ENCODE data around the gene SPATS1. TPM values are rescaled to one million over a fixed set of nuclear protein-coding genes. Genes with fewer than 3 reads are reported as not detected.
"Not testable (repeated sequence)": the region's sequence is repeated elsewhere in the genome, so short reads cannot be mapped to it uniquely, and the experiment has no call there.

The SPATS1 gene
- total RNA-seq, 1 experiment from 2014 or later = not detected

DNA sequence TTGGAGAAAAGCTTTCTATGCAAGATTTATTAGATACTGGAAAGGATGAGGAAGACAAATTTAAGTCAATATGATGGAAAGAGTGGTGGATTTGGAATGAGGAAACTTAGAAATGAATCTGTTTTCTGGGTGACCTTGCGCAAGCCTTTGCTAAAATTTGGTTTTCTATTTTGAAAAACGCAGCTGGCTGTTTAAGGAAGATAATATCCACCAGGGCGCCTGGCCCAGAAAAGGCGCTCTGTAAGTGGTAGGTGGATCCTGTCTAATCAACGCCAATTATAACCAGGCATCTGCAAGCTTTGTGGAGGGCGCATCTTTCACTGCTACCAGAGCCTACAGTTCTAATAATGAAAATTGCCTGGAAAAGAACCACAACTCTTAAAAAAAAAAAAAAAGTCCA, 398 bp upstream of the SPATS1 start:
- CTCF ChIA-PET = interaction anchor here (0.7 to 3.2 kb wide), 6 partner anchors 29 to 107 kb away, joined by 3 to 18 read pairs (median 8); partner anchors contain the start of genes AARS2 and TMEM151B
- Mint-ChIP-seq H3K4me1 (peaks cover 12% of the 10 kb centered on the region), H3K9me3 (no peaks in the 10 kb centered on the region), H3K4me3 (peak overlapping the region; percentile 41), H3K27me3 (ENCODE audit: low read depth) (peaks cover 28% of the 10 kb centered on the region), H3K27ac (no peak overlapping the region), H3K36me3 (no peaks in the 10 kb centered on the region)
- POLR2A ChIA-PET = interaction anchor here (0.5 to 1.2 kb wide), 3 partner anchors 72 to 1907 kb away, joined by 3 read pairs; partner anchors contain the start of gene TMEM151B
- TF ChIP-seq, protein P1, sequence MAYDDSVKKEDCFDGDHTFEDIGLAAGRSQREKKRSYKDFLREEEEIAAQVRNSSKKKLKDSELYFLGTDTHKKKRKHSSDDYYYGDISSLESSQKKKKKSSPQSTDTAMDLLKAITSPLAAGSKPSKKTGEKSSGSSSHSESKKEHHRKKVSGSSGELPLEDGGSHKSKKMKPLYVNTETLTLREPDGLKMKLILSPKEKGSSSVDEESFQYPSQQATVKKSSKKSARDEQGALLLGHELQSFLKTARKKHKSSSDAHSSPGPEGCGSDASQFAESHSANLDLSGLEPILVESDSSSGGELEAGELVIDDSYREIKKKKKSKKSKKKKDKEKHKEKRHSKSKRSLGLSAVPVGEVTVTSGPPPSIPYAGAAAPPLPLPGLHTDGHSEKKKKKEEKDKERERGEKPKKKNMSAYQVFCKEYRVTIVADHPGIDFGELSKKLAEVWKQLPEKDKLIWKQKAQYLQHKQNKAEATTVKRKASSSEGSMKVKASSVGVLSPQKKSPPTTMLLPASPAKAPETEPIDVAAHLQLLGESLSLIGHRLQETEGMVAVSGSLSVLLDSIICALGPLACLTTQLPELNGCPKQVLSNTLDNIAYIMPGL (CRISPR knock-in tag; IDR thresholded peaks at IDR 0.05) = no peak
- TF ChIP-seq GRHL2 (CRISPR knock-in tag; IDR thresholded peaks at IDR 0.05; ENCODE audit: insufficient replicate concordance, severe bottlenecking) = no peak
- TF ChIP-seq RELA (CRISPR knock-in tag; IDR thresholded peaks at IDR 0.05; ENCODE audit: borderline replicate concordance) = no peak
- no peak for TF ChIP-seq FOXK1 (CRISPR knock-in tag; IDR thresholded peaks at IDR 0.05)
- DNase-seq (ENCODE audit: low spot score) = no peak
- no peak for ATAC-seq

DNA sequence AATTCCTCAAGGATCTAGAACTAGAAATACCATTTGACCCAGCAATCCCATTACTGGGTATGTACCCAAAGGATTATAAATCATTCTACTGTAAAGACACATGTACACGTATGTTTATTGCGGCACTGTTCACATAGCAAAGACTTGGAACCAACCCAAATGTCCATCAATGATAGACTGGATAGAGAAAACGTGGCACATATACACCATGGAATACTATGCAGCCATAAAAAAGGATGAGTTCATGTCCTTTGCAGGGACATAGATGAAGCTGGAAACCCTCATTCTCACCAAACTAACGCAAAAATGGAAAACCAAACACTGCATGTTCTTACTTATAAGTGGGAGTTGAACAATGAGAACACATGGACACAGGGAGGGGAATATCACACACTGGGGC, 4.4 kb downstream of the SPATS1 start:
- H3K4me3 Mint-ChIP-seq; POLR2A ChIA-PET; H3K36me3 Mint-ChIP-seq; H3K27ac Mint-ChIP-seq; CTCF ChIA-PET; DNase-seq (ENCODE audit: low spot score); H3K9me3 Mint-ChIP-seq; ATAC-seq: not testable (repeated sequence)
- H3K27me3 Mint-ChIP-seq (ENCODE audit: low read depth) = peaks cover 23% of the 10 kb centered on the region
- H3K4me1 Mint-ChIP-seq = peaks cover 16% of the 10 kb centered on the region

DNA sequence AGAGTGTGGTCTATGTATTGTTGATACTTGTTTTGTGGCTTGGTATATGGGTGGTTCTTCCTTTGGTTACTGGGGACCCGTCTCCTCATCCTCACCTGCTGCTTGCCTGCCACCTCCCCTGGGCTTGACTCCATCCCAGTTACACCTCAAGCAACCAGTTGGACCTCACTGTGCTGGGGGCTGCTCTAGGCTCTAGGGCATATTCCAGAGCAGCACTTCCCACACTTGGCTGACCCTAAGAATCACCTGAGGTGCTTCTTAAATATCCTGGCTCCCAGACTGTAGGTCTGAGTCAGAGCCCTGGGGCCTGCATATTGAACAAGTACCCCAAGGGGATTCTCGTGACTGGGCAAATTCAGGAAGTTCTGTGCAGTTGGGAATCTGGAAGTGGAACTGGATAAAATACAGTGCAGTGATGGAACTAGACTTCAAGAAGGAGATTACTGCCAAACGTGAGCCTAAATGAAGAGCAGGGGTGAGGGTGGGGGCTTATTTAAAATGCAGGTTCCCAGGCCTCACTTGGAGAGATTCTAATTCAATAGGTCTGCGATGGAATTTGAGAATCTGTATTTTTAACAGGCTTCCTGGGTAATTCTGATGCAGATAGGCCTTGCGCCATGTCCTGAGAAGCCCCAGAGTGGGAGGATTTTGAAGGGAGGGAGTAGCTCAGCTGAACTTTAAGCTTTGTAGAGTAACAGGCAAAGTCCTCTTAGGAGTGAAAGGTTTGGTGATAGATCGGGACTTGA, 7.6 kb downstream of the SPATS1 start:
- DNase-seq (ENCODE audit: low spot score) (no peak), ATAC-seq (peak; percentile 71)
- ChIA-PET POLR2A (no interaction called here), CTCF (interaction anchor here (0.9 to 1.0 kb wide), 3 partner anchors 20 to 37 kb away, joined by 3 to 4 read pairs (median 3); partner anchors contain the start of gene AARS2)
- no peak overlapping the region for H3K4me3 Mint-ChIP-seq
- H3K9me3 Mint-ChIP-seq = no peaks in the 10 kb centered on the region
- H3K27me3 Mint-ChIP-seq (ENCODE audit: low read depth) = peaks cover 5% of the 10 kb centered on the region
- TF ChIP-seq SOX15 (CRISPR knock-in tag; IDR thresholded peaks at IDR 0.05) (no peak), ZNF219 (CRISPR knock-in tag; IDR thresholded peaks at IDR 0.05; ENCODE audit: borderline replicate concordance) (no peak), FOXK1 (CRISPR knock-in tag; IDR thresholded peaks at IDR 0.05) (no peak), HMGA2 (CRISPR knock-in tag; IDR thresholded peaks at IDR 0.05) (no peak), MXD4 (CRISPR knock-in tag; IDR thresholded peaks at IDR 0.05; ENCODE audit: borderline replicate concordance) (no peak), ZNF416 (CRISPR knock-in tag; IDR thresholded peaks at IDR 0.05) (no peak)
- TF ChIP-seq, protein P2, sequence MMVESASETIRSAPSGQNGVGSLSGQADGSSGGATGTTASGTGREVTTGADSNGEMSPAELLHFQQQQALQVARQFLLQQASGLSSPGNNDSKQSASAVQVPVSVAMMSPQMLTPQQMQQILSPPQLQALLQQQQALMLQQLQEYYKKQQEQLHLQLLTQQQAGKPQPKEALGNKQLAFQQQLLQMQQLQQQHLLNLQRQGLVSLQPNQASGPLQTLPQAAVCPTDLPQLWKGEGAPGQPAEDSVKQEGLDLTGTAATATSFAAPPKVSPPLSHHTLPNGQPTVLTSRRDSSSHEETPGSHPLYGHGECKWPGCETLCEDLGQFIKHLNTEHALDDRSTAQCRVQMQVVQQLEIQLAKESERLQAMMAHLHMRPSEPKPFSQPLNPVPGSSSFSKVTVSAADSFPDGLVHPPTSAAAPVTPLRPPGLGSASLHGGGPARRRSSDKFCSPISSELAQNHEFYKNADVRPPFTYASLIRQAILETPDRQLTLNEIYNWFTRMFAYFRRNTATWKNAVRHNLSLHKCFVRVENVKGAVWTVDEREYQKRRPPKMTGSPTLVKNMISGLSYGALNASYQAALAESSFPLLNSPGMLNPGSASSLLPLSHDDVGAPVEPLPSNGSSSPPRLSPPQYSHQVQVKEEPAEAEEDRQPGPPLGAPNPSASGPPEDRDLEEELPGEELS (CRISPR knock-in tag; IDR thresholded peaks at IDR 0.05) = no peak
- TF ChIP-seq, protein P3, sequence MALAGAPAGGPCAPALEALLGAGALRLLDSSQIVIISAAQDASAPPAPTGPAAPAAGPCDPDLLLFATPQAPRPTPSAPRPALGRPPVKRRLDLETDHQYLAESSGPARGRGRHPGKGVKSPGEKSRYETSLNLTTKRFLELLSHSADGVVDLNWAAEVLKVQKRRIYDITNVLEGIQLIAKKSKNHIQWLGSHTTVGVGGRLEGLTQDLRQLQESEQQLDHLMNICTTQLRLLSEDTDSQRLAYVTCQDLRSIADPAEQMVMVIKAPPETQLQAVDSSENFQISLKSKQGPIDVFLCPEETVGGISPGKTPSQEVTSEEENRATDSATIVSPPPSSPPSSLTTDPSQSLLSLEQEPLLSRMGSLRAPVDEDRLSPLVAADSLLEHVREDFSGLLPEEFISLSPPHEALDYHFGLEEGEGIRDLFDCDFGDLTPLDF (CRISPR knock-in tag; IDR thresholded peaks at IDR 0.05) = no peak
- TF ChIP-seq, protein P4, sequence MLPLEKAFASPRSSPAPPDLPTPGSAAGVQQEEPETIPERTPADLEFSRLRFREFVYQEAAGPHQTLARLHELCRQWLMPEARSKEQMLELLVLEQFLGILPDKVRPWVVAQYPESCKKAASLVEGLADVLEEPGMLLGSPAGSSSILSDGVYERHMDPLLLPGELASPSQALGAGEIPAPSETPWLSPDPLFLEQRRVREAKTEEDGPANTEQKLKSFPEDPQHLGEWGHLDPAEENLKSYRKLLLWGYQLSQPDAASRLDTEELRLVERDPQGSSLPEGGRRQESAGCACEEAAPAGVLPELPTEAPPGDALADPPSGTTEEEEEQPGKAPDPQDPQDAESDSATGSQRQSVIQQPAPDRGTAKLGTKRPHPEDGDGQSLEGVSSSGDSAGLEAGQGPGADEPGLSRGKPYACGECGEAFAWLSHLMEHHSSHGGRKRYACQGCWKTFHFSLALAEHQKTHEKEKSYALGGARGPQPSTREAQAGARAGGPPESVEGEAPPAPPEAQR (CRISPR knock-in tag; IDR thresholded peaks at IDR 0.05) = no peak
- peak overlapping the region; percentile 85; the same call in 1 of the 2 replicates for H3K27ac Mint-ChIP-seq
- no peaks in the 10 kb centered on the region for H3K36me3 Mint-ChIP-seq
- peaks cover 12% of the 10 kb centered on the region for H3K4me1 Mint-ChIP-seq

DNA sequence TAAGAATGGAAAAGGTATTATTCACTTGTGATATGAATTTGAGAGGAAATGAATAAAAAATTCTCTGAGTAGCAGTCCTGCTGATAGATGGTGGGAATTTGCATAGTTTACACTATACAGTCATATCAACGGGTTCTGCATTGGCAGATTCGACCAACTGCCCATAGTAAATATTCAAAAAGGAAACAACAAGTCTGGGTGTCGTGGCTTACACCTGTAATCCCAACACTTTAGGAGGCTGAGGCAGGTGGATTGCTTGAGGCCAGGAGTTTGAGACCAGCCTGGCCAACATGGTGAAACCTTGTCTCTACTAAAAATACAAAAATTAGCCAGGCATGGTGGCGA, 8.2 kb downstream of the SPATS1 start:
- H3K27ac Mint-ChIP-seq; POLR2A ChIA-PET; H3K4me3 Mint-ChIP-seq; H3K9me3 Mint-ChIP-seq; ATAC-seq; H3K27me3 Mint-ChIP-seq (ENCODE audit: low read depth); H3K36me3 Mint-ChIP-seq; DNase-seq (ENCODE audit: low spot score): not testable (repeated sequence)
- peaks cover 12% of the 10 kb centered on the region for H3K4me1 Mint-ChIP-seq
- CTCF ChIA-PET = interaction anchor here (0.9 to 1.0 kb wide), 3 partner anchors 19 to 38 kb away, joined by 3 to 4 read pairs (median 3); partner anchors contain the start of gene AARS2
